GM18520 (cell line): ENCODE data around the gene SOCS1.
"Not testable (repeated sequence)": the region's sequence is repeated elsewhere in the genome, so short reads cannot be mapped to it uniquely, and the experiment has no call there.

Source experiments
- ATAC-seq: cut with Tn5 transposase; IDR thresholded peaks from one replicate; pipeline ENCODE4 v1.9.1; 2021; ENCODE audit not compliant: unreplicated experiment

The SOCS1 gene

GRCh38 chr16:11255737-11256660, at the start of gene SOCS1:
Gene SOCS1 (minus strand): TSS chr16:11256204. CDS start chr16:11255478, 726 bp downstream.
- ATAC-seq, result peak; percentile 43

GRCh38 chr16:11303405-11304138, 47.6 kb upstream of the SOCS1 start:
- no peak for ATAC-seq

GRCh38 chr16:11302977-11303376, 47.0 kb upstream of the SOCS1 start:
- no peak for ATAC-seq

- ATAC-seq, result no peak
These were observed 45.9 kb upstream of the SOCS1 start for GRCh38 chr16:11301645-11302501.

- ATAC-seq, result no peak
These were observed 44.5 kb upstream of the SOCS1 start for GRCh38 chr16:11300560-11300892.

GRCh38 chr16:11299865-11300559, 44.0 kb upstream of the SOCS1 start:
- ATAC-seq, result no peak

- not testable (repeated sequence) for ATAC-seq
These were observed 43.0 kb upstream of the SOCS1 start for GRCh38 chr16:11298950-11299547.

- no peak for ATAC-seq
These were observed 42.3 kb upstream of the SOCS1 start for GRCh38 chr16:11298143-11298900.

- ATAC-seq, result peak; percentile 78
These were observed 41.6 kb upstream of the SOCS1 start for GRCh38 chr16:11297492-11298142.

GRCh38 chr16:11296706-11297491, 40.9 kb upstream of the SOCS1 start:
- ATAC-seq, result peak; percentile 11

GRCh38 chr16:11296351-11296705, 40.3 kb upstream of the SOCS1 start:
- no peak for ATAC-seq

- ATAC-seq, result no peak
These were observed 39.7 kb upstream of the SOCS1 start for GRCh38 chr16:11295672-11296071.

GRCh38 chr16:11292076-11292748, 36.2 kb upstream of the SOCS1 start:
- no peak for ATAC-seq

GRCh38 chr16:11291091-11291703, 35.2 kb upstream of the SOCS1 start:
- ATAC-seq, result no peak

- ATAC-seq, result no peak
These were observed 34.3 kb upstream of the SOCS1 start for GRCh38 chr16:11290102-11290893.

- not testable (repeated sequence) for ATAC-seq
These were observed 33.7 kb upstream of the SOCS1 start for GRCh38 chr16:11289696-11290095.
